ENCODE measurements around the gene WDR19.
"Not testable (repeated sequence)": the region's sequence is repeated elsewhere in the genome, so short reads cannot be mapped to it uniquely, and the experiment has no call there.

Gene WDR19

GRCh38 chr4:39285853-39286252, 103.5 kb downstream of the WDR19 start:
- no peak for TF ChIP-seq CTCF (IDR thresholded peaks at IDR 0.05; ENCODE audit: borderline replicate concordance, control extremely low read depth, extremely low read depth, insufficient read depth, missing control alignments)
- in situ Hi-C loops (cut with MboI; ENCODE audit: low sequenced_read_pairs, unreplicated experiment), result no loop called here
- DNase-seq (ENCODE audit: low spot score), result no peak

- in situ Hi-C loops (cut with MboI; ENCODE audit: low sequenced_read_pairs, unreplicated experiment), result no loop called here
- no peak for DNase-seq (ENCODE audit: low spot score)
- TF ChIP-seq CTCF (IDR thresholded peaks at IDR 0.05; ENCODE audit: borderline replicate concordance, control extremely low read depth, extremely low read depth, insufficient read depth, missing control alignments), result no peak
Measured at GRCh38 chr4:39286263-39286662, 103.9 kb downstream of the WDR19 start.

GRCh38 chr4:39287223-39287622, 104.9 kb downstream of the WDR19 start:
- in situ Hi-C loops (cut with MboI; ENCODE audit: low sequenced_read_pairs, unreplicated experiment), result no loop called here
- no peak for TF ChIP-seq CTCF (IDR thresholded peaks at IDR 0.05; ENCODE audit: borderline replicate concordance, control extremely low read depth, extremely low read depth, insufficient read depth, missing control alignments)
- no peak for DNase-seq (ENCODE audit: low spot score)

- in situ Hi-C loops (cut with MboI; ENCODE audit: low sequenced_read_pairs, unreplicated experiment), result no loop called here
- DNase-seq (ENCODE audit: low spot score), result no peak
- no peak for TF ChIP-seq CTCF (IDR thresholded peaks at IDR 0.05; ENCODE audit: borderline replicate concordance, control extremely low read depth, extremely low read depth, insufficient read depth, missing control alignments)
Measured at GRCh38 chr4:39291686-39292085, 109.4 kb downstream of the WDR19 start.

GRCh38 chr4:39292433-39292832, 110.1 kb downstream of the WDR19 start:
- in situ Hi-C loops (cut with MboI; ENCODE audit: low sequenced_read_pairs, unreplicated experiment); DNase-seq (ENCODE audit: low spot score): not testable (repeated sequence)

- in situ Hi-C loops (cut with MboI; ENCODE audit: low sequenced_read_pairs, unreplicated experiment), result no loop called here
- DNase-seq (ENCODE audit: low spot score), result no peak
- TF ChIP-seq CTCF (IDR thresholded peaks at IDR 0.05; ENCODE audit: borderline replicate concordance, control extremely low read depth, extremely low read depth, insufficient read depth, missing control alignments), result no peak
Measured at GRCh38 chr4:39295784-39296183, 113.5 kb downstream of the WDR19 start.

GRCh38 chr4:39302901-39303300, 120.6 kb downstream of the WDR19 start:
- TF ChIP-seq CTCF (IDR thresholded peaks at IDR 0.05; ENCODE audit: borderline replicate concordance, control extremely low read depth, extremely low read depth, insufficient read depth, missing control alignments), result no peak
- in situ Hi-C loops (cut with MboI; ENCODE audit: low sequenced_read_pairs, unreplicated experiment), result no loop called here

More at GRCh38 chr4:39302901-39303300, 120.6 kb downstream of the WDR19 start:
- no peak for DNase-seq (ENCODE audit: low spot score)

Measured in GM13976 (cell line).